ENCODE results near the gene RNF115.
"Not testable (repeated sequence)": the region's sequence is repeated elsewhere in the genome, so short reads cannot be mapped to it uniquely, and the experiment has no call there.

The RNF115 gene

GRCh38 chr1:145773423-145773822, 50.5 kb downstream of the RNF115 start:
- no peak for ATAC-seq (ENCODE audit: insufficient read depth, low read depth)
- H3K79me2 ChIP-seq (ENCODE audit: insufficient read depth, low read length), result no peaks in the 10 kb centered on the region

GRCh38 chr1:145771056-145771455, 52.8 kb downstream of the RNF115 start:
- no peak overlapping the region for H2AFZ ChIP-seq (ENCODE audit: low read depth, low read length)
- H3K4me1 ChIP-seq (ENCODE audit: insufficient read depth, low read length), result no peaks in the 10 kb centered on the region
- no peaks in the 10 kb centered on the region for H3K9me3 ChIP-seq (ENCODE audit: insufficient read depth, low read length, severe bottlenecking)
- no peak overlapping the region for H3K27ac ChIP-seq (ENCODE audit: low read length)
- peaks cover 52% of the 10 kb centered on the region for H3K36me3 ChIP-seq (ENCODE audit: insufficient read depth, low read length)
- TF ChIP-seq CTCF (IDR thresholded peaks at IDR 0.05; ENCODE audit: borderline replicate concordance, extremely low read depth, low read length, poor library complexity, severe bottlenecking) (no peak), EZH2 (IDR thresholded peaks at IDR 0.05; ENCODE audit: borderline replicate concordance, low read depth, low read length, severe bottlenecking) (no peak)
- H3K9ac ChIP-seq (ENCODE audit: low read depth, low read length), result no peak overlapping the region
- no peaks in the 10 kb centered on the region for H3K27me3 ChIP-seq (ENCODE audit: insufficient read depth, low read length, poor library complexity)
- DNase-seq (no peak), ATAC-seq (ENCODE audit: insufficient read depth, low read depth) (no peak)
- no peak overlapping the region for H3K4me3 ChIP-seq (ENCODE audit: low read depth in 1 of 2, low read length in 2 of 2)
- no peak overlapping the region for H3K4me2 ChIP-seq (ENCODE audit: insufficient read depth, low read length)
- no peaks in the 10 kb centered on the region for H4K20me1 ChIP-seq (ENCODE audit: insufficient read depth, low read length)
- H3K79me2 ChIP-seq (ENCODE audit: insufficient read depth, low read length), result no peaks in the 10 kb centered on the region

More at GRCh38 chr1:145773423-145773822, 50.5 kb downstream of the RNF115 start:
- no peak overlapping the region for H3K4me3 ChIP-seq (ENCODE audit: low read depth in 1 of 2, low read length in 2 of 2)
- TF ChIP-seq CTCF (IDR thresholded peaks at IDR 0.05; ENCODE audit: borderline replicate concordance, extremely low read depth, low read length, poor library complexity, severe bottlenecking) (no peak), EZH2 (IDR thresholded peaks at IDR 0.05; ENCODE audit: borderline replicate concordance, low read depth, low read length, severe bottlenecking) (no peak)
- H3K9me3 ChIP-seq (ENCODE audit: insufficient read depth, low read length, severe bottlenecking), result no peaks in the 10 kb centered on the region
- H3K9ac ChIP-seq (ENCODE audit: low read depth, low read length), result no peak overlapping the region
- H3K4me1 ChIP-seq (ENCODE audit: insufficient read depth, low read length), result no peaks in the 10 kb centered on the region
- H3K4me2 ChIP-seq (ENCODE audit: insufficient read depth, low read length), result no peak overlapping the region
- no peak for DNase-seq
- no peaks in the 10 kb centered on the region for H3K27me3 ChIP-seq (ENCODE audit: insufficient read depth, low read length, poor library complexity)
- no peak overlapping the region for H2AFZ ChIP-seq (ENCODE audit: low read depth, low read length)
- peaks cover 43% of the 10 kb centered on the region for H3K36me3 ChIP-seq (ENCODE audit: insufficient read depth, low read length)
- H4K20me1 ChIP-seq (ENCODE audit: insufficient read depth, low read length), result no peaks in the 10 kb centered on the region
- H3K27ac ChIP-seq (ENCODE audit: low read length), result no peak overlapping the region

- not testable (repeated sequence) for H3K4me2 ChIP-seq (ENCODE audit: insufficient read depth, low read length); H3K27ac ChIP-seq (ENCODE audit: low read length); H3K4me3 ChIP-seq (ENCODE audit: low read depth in 1 of 2, low read length in 2 of 2)
Observed at GRCh38 chr1:145768004-145768403, 55.9 kb downstream of the RNF115 start.

GRCh38 chr1:145766926-145767325, 57.0 kb downstream of the RNF115 start:
- H3K27ac ChIP-seq (ENCODE audit: low read length); H3K9ac ChIP-seq (ENCODE audit: low read depth, low read length); DNase-seq; H4K20me1 ChIP-seq (ENCODE audit: insufficient read depth, low read length); H3K79me2 ChIP-seq (ENCODE audit: insufficient read depth, low read length); H2AFZ ChIP-seq (ENCODE audit: low read depth, low read length); H3K4me2 ChIP-seq (ENCODE audit: insufficient read depth, low read length); H3K9me3 ChIP-seq (ENCODE audit: insufficient read depth, low read length, severe bottlenecking); H3K4me3 ChIP-seq (ENCODE audit: low read depth in 1 of 2, low read length in 2 of 2); H3K27me3 ChIP-seq (ENCODE audit: insufficient read depth, low read length, poor library complexity); ATAC-seq (ENCODE audit: insufficient read depth, low read depth); H3K4me1 ChIP-seq (ENCODE audit: insufficient read depth, low read length): not testable (repeated sequence)
- peaks cover 62% of the 10 kb centered on the region for H3K36me3 ChIP-seq (ENCODE audit: insufficient read depth, low read length)

More at GRCh38 chr1:145768004-145768403, 55.9 kb downstream of the RNF115 start:
- peaks cover 58% of the 10 kb centered on the region for H3K36me3 ChIP-seq (ENCODE audit: insufficient read depth, low read length)
- not testable (repeated sequence) for DNase-seq; H3K9ac ChIP-seq (ENCODE audit: low read depth, low read length); H2AFZ ChIP-seq (ENCODE audit: low read depth, low read length); H3K9me3 ChIP-seq (ENCODE audit: insufficient read depth, low read length, severe bottlenecking); H3K27me3 ChIP-seq (ENCODE audit: insufficient read depth, low read length, poor library complexity); H3K4me1 ChIP-seq (ENCODE audit: insufficient read depth, low read length); H4K20me1 ChIP-seq (ENCODE audit: insufficient read depth, low read length); H3K79me2 ChIP-seq (ENCODE audit: insufficient read depth, low read length)
- 0 out of 3 replicates have a peak, but pooled peaks have one; percentile 48 for ATAC-seq (ENCODE audit: insufficient read depth, low read depth)

- H3K79me2 ChIP-seq (ENCODE audit: insufficient read depth, low read length); H4K20me1 ChIP-seq (ENCODE audit: insufficient read depth, low read length); DNase-seq; ATAC-seq (ENCODE audit: insufficient read depth, low read depth); H3K4me2 ChIP-seq (ENCODE audit: insufficient read depth, low read length); H2AFZ ChIP-seq (ENCODE audit: low read depth, low read length); H3K4me1 ChIP-seq (ENCODE audit: insufficient read depth, low read length); H3K4me3 ChIP-seq (ENCODE audit: low read depth in 1 of 2, low read length in 2 of 2); H3K27me3 ChIP-seq (ENCODE audit: insufficient read depth, low read length, poor library complexity); H3K27ac ChIP-seq (ENCODE audit: low read length); H3K9ac ChIP-seq (ENCODE audit: low read depth, low read length): not testable (repeated sequence)
- peaks cover 62% of the 10 kb centered on the region for H3K36me3 ChIP-seq (ENCODE audit: insufficient read depth, low read length)
- peaks cover 20% of the 10 kb centered on the region for H3K9me3 ChIP-seq (ENCODE audit: insufficient read depth, low read length, severe bottlenecking)
Observed at GRCh38 chr1:145765585-145766360, 58.1 kb downstream of the RNF115 start.

GRCh38 chr1:145765127-145765526, 58.8 kb downstream of the RNF115 start:
- Histone ChIP-seq H3K9me3 (ENCODE audit: insufficient read depth, low read length, severe bottlenecking) (peaks cover 20% of the 10 kb centered on the region), H3K36me3 (ENCODE audit: insufficient read depth, low read length) (peaks cover 63% of the 10 kb centered on the region)
- H3K4me1 ChIP-seq (ENCODE audit: insufficient read depth, low read length); DNase-seq; H3K9ac ChIP-seq (ENCODE audit: low read depth, low read length); H3K79me2 ChIP-seq (ENCODE audit: insufficient read depth, low read length); ATAC-seq (ENCODE audit: insufficient read depth, low read depth); H2AFZ ChIP-seq (ENCODE audit: low read depth, low read length); H3K27me3 ChIP-seq (ENCODE audit: insufficient read depth, low read length, poor library complexity); H3K4me3 ChIP-seq (ENCODE audit: low read depth in 1 of 2, low read length in 2 of 2); H4K20me1 ChIP-seq (ENCODE audit: insufficient read depth, low read length); H3K27ac ChIP-seq (ENCODE audit: low read length); H3K4me2 ChIP-seq (ENCODE audit: insufficient read depth, low read length): not testable (repeated sequence)

Data from DND-41 (cell line).